Activated CD4-positive, alpha-beta T cell treated with anti-CD3 and anti-CD28 coated beads for 36 hours (primary cell): ENCODE measurements around the gene CAT. TPM values are rescaled to one million over a fixed set of nuclear protein-coding genes. Genes with fewer than 3 reads are reported as not detected.

Source experiments
- ATAC-seq: fragments of 200-7000 bp; cut with Tn5 transposase; one replicate; pipeline ENCODE4 v1.10.0; 2021; ENCODE audit warnings: mild to moderate bottlenecking, moderate library complexity
- CTCF ChIA-PET: fragments of 350-600 bp; sonication (Branson Sonifier 250); formaldehyde crosslinking; loops from one replicate; lab custom pipeline; 2021; ENCODE audit warnings: antibody characterized with exemption; lab: Charles Lee
- POLR2A ChIA-PET: fragments of 350-600 bp; sonication (Branson Sonifier 250); formaldehyde crosslinking; loops from one replicate; lab custom pipeline; 2021; ENCODE audit warnings: antibody characterized with exemption, inconsistent platforms; lab: Charles Lee
- DNase-seq: peaks from one replicate; pipeline ENCODE4 v3.0.0-alpha.2; 2020
- H3K27ac Mint-ChIP-seq: one replicate; pipeline ENCODE4 v1.8.0; 2021; ENCODE audit warnings: mixed read lengths
- H3K27me3 Mint-ChIP-seq: one replicate; pipeline ENCODE4 v1.8.0; 2021; ENCODE audit warnings: mixed read lengths
- H3K36me3 Mint-ChIP-seq: one replicate; pipeline ENCODE4 v1.8.0; 2021; ENCODE audit warnings: low read depth, mixed read lengths
- H3K4me1 Mint-ChIP-seq: one replicate; pipeline ENCODE4 v1.8.0; 2021; ENCODE audit warnings: mixed read lengths
- H3K4me3 Mint-ChIP-seq: one replicate; pipeline ENCODE4 v1.8.0; 2021; ENCODE audit warnings: mild to moderate bottlenecking, moderate library complexity, mixed read lengths
- H3K9me3 Mint-ChIP-seq: one replicate; pipeline ENCODE4 v1.8.0; 2021; ENCODE audit warnings: low read depth, mixed read lengths
- intact Hi-C, 2 experiments: fragments of 100-400 bp; cut with DNase I in 1 of 2; cut with micrococcal nuclease in 1 of 2; formaldehyde crosslinking; loops; one replicate each; pipeline versions ENCODE4 v1.14.2 to v1.15.1; 2022 to 2024; cut with DNase I, micrococcal nuclease
- total RNA-seq, 2 experiments: library from RNA; stranded (reverse); gene quantifications; one replicate each; pipeline ENCODE4 v1.2.3, GENCODE V29; 2021

The CAT gene
- total RNA-seq, 2 experiments from 2014 or later: 25.1 to 25.5 TPM

GRCh38 chr11:34499719-34500500 lies 61.2 kb downstream of the CAT start:
- H3K4me3 Mint-ChIP-seq: no peak overlapping the region
- no peaks in the 10 kb centered on the region for H3K4me1 Mint-ChIP-seq
- intact Hi-C loops: no loop called here
- no peak overlapping the region for H3K27ac Mint-ChIP-seq
- peaks cover 4% of the 10 kb centered on the region for H3K27me3 Mint-ChIP-seq
- DNase-seq (no peak), ATAC-seq (no peak)
- H3K36me3 Mint-ChIP-seq: no peaks in the 10 kb centered on the region
- H3K9me3 Mint-ChIP-seq: no peaks in the 10 kb centered on the region
- ChIA-PET POLR2A (no interaction called here), CTCF (interaction anchor here (0.6 to 3.6 kb wide), 4 partner anchors 10 to 19 kb away, joined by 3 to 16 read pairs (median 4); partner anchors contain the start of gene ELF5)

- Mint-ChIP-seq H3K27me3 (peaks cover 4% of the 10 kb centered on the region), H3K4me3 (no peak overlapping the region), H3K4me1 (no peaks in the 10 kb centered on the region), H3K9me3 (no peaks in the 10 kb centered on the region), H3K27ac (no peak overlapping the region), H3K36me3 (no peaks in the 10 kb centered on the region)
- intact Hi-C loops: no loop called here
- POLR2A ChIA-PET: interaction anchor here (0.6 kb wide), 1 partner anchor 12 kb away, joined by 4 read pairs; no protein-coding TSS in a partner anchor
- CTCF ChIA-PET: interaction anchor here (1.5 kb wide), 1 partner anchor 9 kb away, joined by 5 read pairs; no protein-coding TSS in a partner anchor
- DNase-seq (no peak), ATAC-seq (no peak)
These were observed 62.8 kb downstream of the CAT start for GRCh38 chr11:34501500-34501899.

- CTCF ChIA-PET: interaction anchor here (0.7 to 1.7 kb wide), 3 partner anchors 10 to 16 kb away, joined by 3 to 5 read pairs (median 4); no protein-coding TSS in a partner anchor
- DNase-seq (no peak), ATAC-seq (no peak)
- Mint-ChIP-seq H3K36me3 (no peaks in the 10 kb centered on the region), H3K4me1 (no peaks in the 10 kb centered on the region), H3K9me3 (no peaks in the 10 kb centered on the region), H3K27ac (no peak overlapping the region), H3K27me3 (peaks cover 4% of the 10 kb centered on the region), H3K4me3 (no peak overlapping the region)
- POLR2A ChIA-PET: interaction anchor here (0.6 kb wide), 1 partner anchor 12 kb away, joined by 4 read pairs; no protein-coding TSS in a partner anchor
- intact Hi-C loops: no loop called here
These were observed 63.2 kb downstream of the CAT start for GRCh38 chr11:34501949-34502348.

- DNase-seq (no peak), ATAC-seq (no peak)
- intact Hi-C loops: no loop called here
- H3K9me3 Mint-ChIP-seq: no peaks in the 10 kb centered on the region
- no peak overlapping the region for H3K4me3 Mint-ChIP-seq
- no peaks in the 10 kb centered on the region for H3K36me3 Mint-ChIP-seq
- ChIA-PET CTCF (interaction anchor here (1.5 to 1.7 kb wide), 2 partner anchors 10 to 11 kb away, joined by 4 to 5 read pairs; no protein-coding TSS in a partner anchor), POLR2A (no interaction called here)
- no peak overlapping the region for H3K27ac Mint-ChIP-seq
- H3K27me3 Mint-ChIP-seq: peaks cover 4% of the 10 kb centered on the region
- H3K4me1 Mint-ChIP-seq: no peaks in the 10 kb centered on the region
These were observed 64.2 kb downstream of the CAT start for GRCh38 chr11:34502949-34503348.

DNA sequence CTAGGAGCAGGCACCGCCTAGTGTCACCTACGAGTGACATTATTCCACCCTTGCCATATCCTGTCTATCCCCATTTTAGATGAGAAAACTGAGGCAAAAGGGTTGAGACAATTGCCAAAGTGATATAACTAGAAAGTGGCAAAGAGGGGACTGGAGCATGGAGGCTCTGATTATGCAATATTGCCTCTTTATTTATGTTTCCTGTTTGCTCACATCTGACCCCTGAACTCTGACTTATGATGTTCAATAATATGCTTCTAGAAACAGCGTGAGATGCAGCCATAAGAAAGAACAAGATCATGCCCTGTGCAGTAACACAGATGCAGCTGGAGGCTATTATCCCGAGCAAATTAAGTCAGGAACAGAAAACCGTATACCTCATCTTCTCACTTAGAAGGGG lies 67.1 kb downstream of the CAT start:
- Mint-ChIP-seq H3K9me3 (no peaks in the 10 kb centered on the region), H3K4me3 (no peak overlapping the region), H3K4me1 (no peaks in the 10 kb centered on the region), H3K27me3 (no peaks in the 10 kb centered on the region), H3K36me3 (no peaks in the 10 kb centered on the region), H3K27ac (no peak overlapping the region)
- ATAC-seq (no peak), DNase-seq (no peak)
- POLR2A ChIA-PET: no interaction called here
- intact Hi-C loops: no loop called here
- CTCF ChIA-PET: no interaction called here

- no peak for ATAC-seq
- H3K9me3 Mint-ChIP-seq: no peaks in the 10 kb centered on the region
- intact Hi-C loops: no loop called here
These were observed 68.4 kb downstream of the CAT start for GRCh38 chr11:34507156-34507555.

GRCh38 chr11:34507610-34508009 lies 68.9 kb downstream of the CAT start:
- no peak overlapping the region for H3K4me3 Mint-ChIP-seq
- intact Hi-C loops: no loop called here
- ChIA-PET POLR2A (no interaction called here), CTCF (no interaction called here)
- no peak overlapping the region for H3K27ac Mint-ChIP-seq
- H3K27me3 Mint-ChIP-seq: no peaks in the 10 kb centered on the region
- H3K4me1 Mint-ChIP-seq: no peaks in the 10 kb centered on the region
- H3K36me3 Mint-ChIP-seq: no peaks in the 10 kb centered on the region
- DNase-seq: no peak
- no peaks in the 10 kb centered on the region for H3K9me3 Mint-ChIP-seq
- no peak for ATAC-seq

More at GRCh38 chr11:34507156-34507555, 68.4 kb downstream of the CAT start:
- CTCF ChIA-PET: no interaction called here
- Mint-ChIP-seq H3K36me3 (no peaks in the 10 kb centered on the region), H3K27ac (no peak overlapping the region), H3K4me1 (no peaks in the 10 kb centered on the region), H3K4me3 (no peak overlapping the region), H3K27me3 (no peaks in the 10 kb centered on the region)
- POLR2A ChIA-PET: no interaction called here
- no peak for DNase-seq

- ChIA-PET CTCF (no interaction called here), POLR2A (no interaction called here)
- Mint-ChIP-seq H3K27ac (no peak overlapping the region), H3K27me3 (no peaks in the 10 kb centered on the region), H3K9me3 (no peaks in the 10 kb centered on the region), H3K4me3 (no peak overlapping the region), H3K36me3 (no peaks in the 10 kb centered on the region), H3K4me1 (no peaks in the 10 kb centered on the region)
- DNase-seq (no peak), ATAC-seq (no peak)
- intact Hi-C loops: no loop called here
These were observed 69.8 kb downstream of the CAT start for GRCh38 chr11:34508524-34508923.

GRCh38 chr11:34509336-34509876 lies 70.7 kb downstream of the CAT start:
- Mint-ChIP-seq H3K4me1 (no peaks in the 10 kb centered on the region), H3K36me3 (no peaks in the 10 kb centered on the region), H3K27me3 (no peaks in the 10 kb centered on the region), H3K9me3 (no peaks in the 10 kb centered on the region), H3K27ac (no peak overlapping the region), H3K4me3 (no peak overlapping the region)
- intact Hi-C loops: no loop called here
- ATAC-seq (no peak), DNase-seq (no peak)
- ChIA-PET CTCF (no interaction called here), POLR2A (no interaction called here)

DNA sequence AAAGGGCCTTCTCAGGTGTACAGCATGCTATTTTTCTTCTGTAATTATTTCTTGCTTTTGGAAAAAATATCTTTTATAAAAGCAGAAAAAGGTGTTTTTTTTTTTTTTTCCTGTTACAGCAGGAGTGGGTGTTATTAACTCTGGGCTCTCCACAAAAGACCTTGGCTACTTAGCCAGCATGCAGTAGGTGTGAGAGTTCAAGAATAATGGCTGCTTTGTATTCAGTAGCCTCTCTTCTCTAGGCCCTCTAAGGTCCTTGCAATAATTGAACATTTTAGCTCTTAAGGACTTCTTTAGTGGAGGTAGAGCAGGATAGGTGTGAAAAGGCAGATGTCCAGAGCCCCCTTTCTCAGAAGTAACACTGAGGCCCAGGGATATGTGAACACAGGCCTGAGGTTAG lies 71.5 kb downstream of the CAT start:
- no peaks in the 10 kb centered on the region for H3K36me3 Mint-ChIP-seq
- POLR2A ChIA-PET: no interaction called here
- ATAC-seq (no peak), DNase-seq (no peak)
- H3K27me3 Mint-ChIP-seq: no peaks in the 10 kb centered on the region
- CTCF ChIA-PET: no interaction called here
- H3K27ac Mint-ChIP-seq: no peak overlapping the region
- no peaks in the 10 kb centered on the region for H3K9me3 Mint-ChIP-seq
- H3K4me3 Mint-ChIP-seq: no peak overlapping the region
- intact Hi-C loops: no loop called here
- no peaks in the 10 kb centered on the region for H3K4me1 Mint-ChIP-seq

- no peak overlapping the region for H3K27ac Mint-ChIP-seq
- H3K4me3 Mint-ChIP-seq: no peak overlapping the region
- no peaks in the 10 kb centered on the region for H3K9me3 Mint-ChIP-seq
- intact Hi-C loops: no loop called here
- no peaks in the 10 kb centered on the region for H3K4me1 Mint-ChIP-seq
- ChIA-PET CTCF (interaction anchor here (3.6 kb wide), 1 partner anchor 12 kb away, joined by 16 read pairs; no protein-coding TSS in a partner anchor), POLR2A (no interaction called here)
- no peak for DNase-seq
- H3K36me3 Mint-ChIP-seq: no peaks in the 10 kb centered on the region
- no peak for ATAC-seq
- H3K27me3 Mint-ChIP-seq: peaks cover under 1% of the 10 kb centered on the region
These were observed 71.9 kb downstream of the CAT start for GRCh38 chr11:34510673-34511072.
